Measurements from ENCODE around the gene WFDC8. TPM values are rescaled to one million over a fixed set of nuclear protein-coding genes. Genes with fewer than 3 reads are reported as not detected.

Gene WFDC8
- not detected in 2 replicates for total RNA-seq

GRCh38 chr20:45579184-45579583 lies at the start of gene WFDC8:
Gene WFDC8 (minus strand): TSS chr20:45579284. CDS start chr20:45579247, 37 bp downstream.

GRCh38 chr20:45547206-45547770 lies 31.8 kb downstream of the WFDC8 start, which contains the start of gene EPPIN:
Gene EPPIN (minus strand): TSS chr20:45547401. CDS start chr20:45547357, 44 bp downstream.

GRCh38 chr20:45539382-45539781 lies 39.7 kb downstream of the WFDC8 start, which contains the start of gene WFDC6:
Gene WFDC6 (minus strand): TSS chr20:45539482. CDS start chr20:45539407, 75 bp downstream.

GRCh38 chr20:45515147-45515913 lies 63.8 kb downstream of the WFDC8 start, which contains the start of gene SPINT3:
Gene SPINT3 (minus strand): TSS chr20:45515622. CDS start chr20:45515608, 14 bp downstream.

Other genes with a start within 250 kb of the WFDC8 start
- 113 and 219 TPM in 2 replicates for gene SDC4, start 230.9 kb downstream of the WFDC8 start, total RNA-seq
- gene SYS1, start 216.1 kb downstream of the WFDC8 start, total RNA-seq, result 22.5 and 28.9 TPM in 2 replicates
- gene TP53TG5, start 201.0 kb downstream of the WFDC8 start, total RNA-seq, result 0.50 TPM in 1 of 2 replicates, not detected in the other
- 2.6 and 3.9 TPM in 2 replicates for gene DBNDD2, start 171.0 kb downstream of the WFDC8 start, total RNA-seq
- gene PIGT, start 163.1 kb downstream of the WFDC8 start, total RNA-seq, result 26.5 and 56.1 TPM in 2 replicates
- not detected in 2 replicates for gene WFDC2, start 109.5 kb downstream of the WFDC8 start, total RNA-seq
- gene SPINT3, start 63.7 kb downstream of the WFDC8 start, total RNA-seq, result not detected in 2 replicates
- gene WFDC6, start 39.8 kb downstream of the WFDC8 start, total RNA-seq, result not detected in 2 replicates
- not detected in 2 replicates for gene EPPIN, start 31.9 kb downstream of the WFDC8 start, total RNA-seq
- not detected in 2 replicates for gene WFDC10A, start 50.5 kb upstream of the WFDC8 start, total RNA-seq
- gene WFDC9, start 52.0 kb upstream of the WFDC8 start, total RNA-seq, result not detected in 2 replicates
- not detected in 2 replicates for gene WFDC11, start 91.0 kb upstream of the WFDC8 start, total RNA-seq
- gene WFDC13, start 122.8 kb upstream of the WFDC8 start, total RNA-seq, result not detected in 2 replicates
- not detected in 2 replicates for gene WFDC10B, start 125.7 kb upstream of the WFDC8 start, total RNA-seq
- gene SPINT4, start 143.1 kb upstream of the WFDC8 start, total RNA-seq, result not detected in 2 replicates
- gene WFDC3, start 212.6 kb upstream of the WFDC8 start, total RNA-seq, result 0.33 and 0.58 TPM in 2 replicates
- gene DNTTIP1, start 212.7 kb upstream of the WFDC8 start, total RNA-seq, result 10.6 and 17.5 TPM in 2 replicates
- gene UBE2C, start 233.4 kb upstream of the WFDC8 start, total RNA-seq, result 3.0 and 27.8 TPM in 2 replicates
- gene TNNC2, start 248.0 kb upstream of the WFDC8 start, total RNA-seq, result 1.0 and 2.2 TPM in 2 replicates

Measured in smooth muscle cell of trachea (primary cell).